Stimulated activated CD4-positive, alpha-beta T cell treated with anti-CD3 and anti-CD28 coated beads, Interleukin-4, amount 100 ng/mL, for 4 hours (primary cell): ENCODE data around the gene AFTPH.

Experiments used
- DNase-seq, 2 experiments: peaks; one replicate each; pipeline ENCODE4 v3.0.0-alpha.2; 2020

Gene AFTPH

GRCh38 chr2:64542071-64543007 lies 18.2 kb downstream of the AFTPH start:
- no peak for DNase-seq

- DNase-seq = no peak
Observed at GRCh38 chr2:64543008-64543697, 19.0 kb downstream of the AFTPH start.

GRCh38 chr2:64548761-64549160 lies 24.6 kb downstream of the AFTPH start:
- no peak for DNase-seq

GRCh38 chr2:64550042-64550441 lies 25.9 kb downstream of the AFTPH start:
- no peak for DNase-seq

GRCh38 chr2:64551851-64552250 lies 27.7 kb downstream of the AFTPH start:
- DNase-seq = no peak

GRCh38 chr2:64554117-64554516 lies 30.0 kb downstream of the AFTPH start:
- DNase-seq = no peak

- no peak for DNase-seq
Observed at GRCh38 chr2:64558445-64559081, 34.4 kb downstream of the AFTPH start.

GRCh38 chr2:64562148-64562784 lies 38.1 kb downstream of the AFTPH start:
- DNase-seq = no peak

- no peak for DNase-seq
Observed at GRCh38 chr2:64563436-64563938, 39.4 kb downstream of the AFTPH start.

- DNase-seq = no peak
Observed at GRCh38 chr2:64565949-64566710, 42.0 kb downstream of the AFTPH start.

GRCh38 chr2:64567473-64567872 lies 43.3 kb downstream of the AFTPH start:
- DNase-seq = no peak

- DNase-seq = no peak
Observed at GRCh38 chr2:64568836-64569235, 44.7 kb downstream of the AFTPH start.

- no peak for DNase-seq
Observed at GRCh38 chr2:64574871-64575270, 50.7 kb downstream of the AFTPH start.

GRCh38 chr2:64581018-64581417 lies 56.9 kb downstream of the AFTPH start:
- no peak for DNase-seq

- no peak for DNase-seq
Observed at GRCh38 chr2:64581777-64582539, 57.8 kb downstream of the AFTPH start.

- no peak for DNase-seq
Observed at GRCh38 chr2:64582774-64583340, 58.7 kb downstream of the AFTPH start.

GRCh38 chr2:64586054-64586453 lies 61.9 kb downstream of the AFTPH start:
- DNase-seq = no peak

- no peak for DNase-seq
Observed at GRCh38 chr2:64586883-64587481, 62.9 kb downstream of the AFTPH start.

GRCh38 chr2:64587561-64587960 lies 63.4 kb downstream of the AFTPH start:
- DNase-seq = no peak

- no peak for DNase-seq
Observed at GRCh38 chr2:64591188-64591587, 67.1 kb downstream of the AFTPH start.
